Large intestine (tissue), 3 donors: Measurements from ENCODE around the gene TC2N. TPM values are rescaled to one million over a fixed set of nuclear protein-coding genes. Genes with fewer than 3 reads are reported as not detected.
"Not testable (repeated sequence)": the region's sequence is repeated elsewhere in the genome, so short reads cannot be mapped to it uniquely, and the experiment has no call there.

ENCODE experiments used
- DNase-seq, 2 donors: peaks; one replicate each; pipeline versions ENCODE4 v3.0.0 to v3.0.0-alpha.2; 2013
- H3K27ac ChIP-seq: one replicate; pipeline ENCODE4 v1.5.1; 2013; ENCODE audit warnings: low read length
- H3K27me3 ChIP-seq: 2 replicates; pipeline ENCODE4 v1.6.1; 2013; ENCODE audit warnings: low read length; ENCODE audit not compliant: control insufficient read depth, insufficient read depth
- H3K36me3 ChIP-seq: 2 replicates; pipeline ENCODE4 v1.6.1; 2013; ENCODE audit warnings: low read length; ENCODE audit not compliant: control insufficient read depth, insufficient read depth
- H3K4me1 ChIP-seq: one replicate; pipeline ENCODE4 v1.6.1; 2013; ENCODE audit warnings: low read length; ENCODE audit not compliant: control insufficient read depth, insufficient read depth
- H3K4me3 ChIP-seq: one replicate; pipeline ENCODE4 v1.5.1; 2013; ENCODE audit warnings: low read length
- H3K9me3 ChIP-seq: one replicate; pipeline ENCODE4 v1.6.1; 2013; ENCODE audit warnings: mild to moderate bottlenecking, low read depth, low read length, moderate library complexity; ENCODE audit not compliant: control insufficient read depth
- WGBS: methylation state at CpG from one replicate; pipeline ENCODE4 v1.1.5; 2013; ENCODE audit warnings: low lambda C conversion rate; ENCODE audit not compliant: insufficient coverage; 5-methylcytosine and 5-hydroxymethylcytosine counted together
- polyA plus RNA-seq: library from polyadenylated mRNA; unstranded; fragments of 120-200 nt; gene quantifications from one replicate; pipeline ENCODE4 v1.2.1, GENCODE V29; 2013

TC2N gene
- polyA plus RNA-seq, 1 donor = 24.6 TPM

DNA sequence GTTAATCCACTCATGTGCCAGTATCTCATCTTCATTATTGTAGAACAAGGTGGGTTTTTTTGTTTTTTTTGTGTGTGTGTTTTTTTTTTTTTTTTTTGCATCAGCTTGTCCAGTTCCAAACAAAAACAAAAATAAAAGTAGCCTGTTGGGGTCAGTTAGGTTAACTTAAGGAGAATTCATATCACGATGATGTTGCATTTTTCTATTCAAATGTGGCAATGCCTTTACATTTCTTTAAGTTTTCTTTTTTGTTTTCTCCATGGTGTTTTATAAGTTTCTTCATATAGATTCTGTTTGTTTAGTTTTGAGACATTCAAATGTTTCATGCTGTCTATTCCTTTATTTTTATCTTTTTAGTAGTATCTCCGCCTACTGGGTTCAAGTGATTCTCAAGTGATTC is 119.3 kb downstream of the TC2N start:
- Histone ChIP-seq H3K27me3 (no peaks in the 10 kb centered on the region), H3K36me3 (no peaks in the 10 kb centered on the region), H3K4me3 (no peak overlapping the region), H3K4me1 (peaks cover 8% of the 10 kb centered on the region), H3K9me3 (no peaks in the 10 kb centered on the region), H3K27ac (no peak overlapping the region)
- DNase-seq = no peak
- WGBS = 100% methylated on average over 2 of the region's 2 CpGs

- peaks cover 11% of the 10 kb centered on the region for H3K4me1 ChIP-seq
- H3K36me3 ChIP-seq = no peaks in the 10 kb centered on the region
- DNase-seq = no peak
- H3K9me3 ChIP-seq = no peaks in the 10 kb centered on the region
- no CpG with 5 or more reads among the region's 1 CpG for WGBS
- H3K27me3 ChIP-seq = no peaks in the 10 kb centered on the region
- no peak overlapping the region for H3K27ac ChIP-seq
- H3K4me3 ChIP-seq = no peak overlapping the region
These were observed 122.0 kb downstream of the TC2N start for GRCh38 chr14:91745344-91745743.

- no CpG with 5 or more reads among the region's 2 CpGs for WGBS
- no peaks in the 10 kb centered on the region for H3K36me3 ChIP-seq
- H3K4me1 ChIP-seq = peaks cover 11% of the 10 kb centered on the region
- DNase-seq = peak; percentile 36 to 74
- H3K4me3 ChIP-seq = no peak overlapping the region
- H3K27ac ChIP-seq = no peak overlapping the region
- H3K27me3 ChIP-seq = no peaks in the 10 kb centered on the region
- H3K9me3 ChIP-seq = no peaks in the 10 kb centered on the region
These were observed 123.3 kb downstream of the TC2N start for GRCh38 chr14:91744068-91744480.

DNA sequence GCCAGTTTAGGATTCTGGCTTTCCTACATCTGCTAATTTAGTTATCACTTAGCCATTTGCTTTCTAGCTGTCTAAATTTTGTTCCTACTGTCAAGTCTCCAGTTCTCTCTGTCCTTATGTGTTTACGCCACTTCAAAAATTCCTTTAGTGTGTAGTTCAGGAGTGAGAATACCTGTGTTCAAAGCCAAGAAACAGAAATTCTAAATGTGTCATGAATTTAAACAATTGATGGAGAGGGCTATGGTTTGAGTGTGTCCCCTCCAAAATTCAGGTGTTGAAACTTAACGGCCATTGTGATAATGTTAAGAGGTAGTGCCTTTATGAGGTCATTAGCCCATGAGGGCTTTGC is 124.1 kb downstream of the TC2N start:
- no peak for DNase-seq
- Histone ChIP-seq H3K9me3 (no peaks in the 10 kb centered on the region), H3K4me3 (no peak overlapping the region), H3K27me3 (no peaks in the 10 kb centered on the region), H3K4me1 (peaks cover 11% of the 10 kb centered on the region), H3K27ac (no peak overlapping the region), H3K36me3 (no peaks in the 10 kb centered on the region)
- 100% methylated on average over 1 of the region's 2 CpGs for WGBS

- no peaks in the 10 kb centered on the region for H3K9me3 ChIP-seq
- WGBS = no CpG with 5 or more reads among the region's 1 CpG
- H3K4me3 ChIP-seq = no peak overlapping the region
- H3K27me3 ChIP-seq = no peaks in the 10 kb centered on the region
- no peak overlapping the region for H3K27ac ChIP-seq
- no peaks in the 10 kb centered on the region for H3K36me3 ChIP-seq
- H3K4me1 ChIP-seq = peaks cover 11% of the 10 kb centered on the region
- peak in 1 of 2 donors; percentile 57 for DNase-seq
These were observed 124.6 kb downstream of the TC2N start for GRCh38 chr14:91742621-91743304.

GRCh38 chr14:91739867-91740266 is 127.5 kb downstream of the TC2N start:
- not testable (repeated sequence) for H3K4me3 ChIP-seq, DNase-seq, H3K9me3 ChIP-seq, H3K36me3 ChIP-seq, H3K27ac ChIP-seq, H3K27me3 ChIP-seq
- peaks cover 11% of the 10 kb centered on the region for H3K4me1 ChIP-seq
- no CpG with 5 or more reads among the region's 2 CpGs for WGBS

- 100% methylated on average over 1 of the region's 5 CpGs for WGBS
- Histone ChIP-seq H3K4me1 (peaks cover 1% of the 10 kb centered on the region), H3K9me3 (no peaks in the 10 kb centered on the region), H3K27me3 (no peaks in the 10 kb centered on the region), H3K36me3 (no peaks in the 10 kb centered on the region), H3K4me3 (no peak overlapping the region), H3K27ac (no peak overlapping the region)
- DNase-seq = no peak
These were observed 129.7 kb downstream of the TC2N start for GRCh38 chr14:91737619-91738018.

DNA sequence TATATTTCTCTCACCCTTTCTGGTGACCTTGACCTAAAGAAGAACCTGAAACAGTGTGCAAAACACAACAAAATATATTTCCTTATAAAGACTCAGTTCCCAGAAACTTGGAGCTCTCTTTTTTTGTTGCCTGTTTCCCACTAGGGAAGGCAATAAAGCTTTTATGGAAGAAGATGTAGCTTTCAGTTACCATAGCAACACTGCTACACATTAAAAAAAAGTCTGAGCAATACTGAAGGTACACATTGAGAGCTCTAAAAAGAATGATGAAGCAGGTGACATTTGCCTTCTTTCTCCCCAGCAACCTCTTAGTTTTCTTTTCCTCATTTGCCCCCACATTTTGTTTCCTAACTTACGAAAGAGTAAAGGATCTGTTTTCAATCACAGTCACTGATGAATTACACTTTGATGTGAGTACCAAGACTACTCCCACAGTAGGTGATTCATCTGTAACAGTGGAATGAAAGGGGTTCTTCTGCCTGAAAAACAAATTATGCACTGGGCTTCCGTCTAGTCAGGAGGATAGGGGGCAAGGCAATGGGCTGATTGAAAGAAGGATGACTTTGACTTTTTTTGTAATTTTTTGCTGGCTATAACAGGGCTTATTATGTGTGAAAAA is 134.4 kb downstream of the TC2N start:
- no peaks in the 10 kb centered on the region for H3K36me3 ChIP-seq
- WGBS = 42% methylated on average over 2 of the region's 2 CpGs
- no peak overlapping the region for H3K27ac ChIP-seq
- H3K9me3 ChIP-seq = no peaks in the 10 kb centered on the region
- H3K4me3 ChIP-seq = no peak overlapping the region
- peak in 1 of 2 donors; percentile 28 for DNase-seq
- H3K27me3 ChIP-seq = no peaks in the 10 kb centered on the region
- H3K4me1 ChIP-seq = no peaks in the 10 kb centered on the region

GRCh38 chr14:91732439-91732838 is 134.9 kb downstream of the TC2N start:
- DNase-seq = no peak
- H3K27me3 ChIP-seq = no peaks in the 10 kb centered on the region
- no peak overlapping the region for H3K27ac ChIP-seq
- no peaks in the 10 kb centered on the region for H3K9me3 ChIP-seq
- no peaks in the 10 kb centered on the region for H3K4me1 ChIP-seq
- WGBS = 100% methylated on average over 1 of the region's 5 CpGs
- no peaks in the 10 kb centered on the region for H3K36me3 ChIP-seq
- H3K4me3 ChIP-seq = no peak overlapping the region

DNA sequence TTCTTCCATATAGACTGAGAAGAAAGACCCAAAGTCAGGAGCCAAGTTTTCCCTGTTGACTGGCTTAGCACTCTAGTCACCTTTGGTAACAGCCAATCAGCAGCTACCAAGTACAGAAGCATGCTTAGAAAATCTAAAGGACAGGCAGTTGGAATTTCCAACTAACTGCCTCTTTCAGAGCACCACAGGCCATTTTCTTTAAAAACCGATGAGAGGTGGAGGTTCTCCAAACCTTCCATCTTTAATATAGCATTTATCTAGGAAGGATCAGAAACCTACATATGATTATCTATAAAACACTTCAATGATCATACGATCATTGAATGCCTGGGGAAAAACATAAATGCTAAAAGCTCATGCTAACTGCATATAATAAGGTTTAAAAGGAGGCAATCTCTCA is 135.3 kb downstream of the TC2N start, which contains the start of gene CATSPERB:
Gene CATSPERB (minus strand): TSS at position 101 of the 400 bp plus-strand sequence. CDS start 2,607 bp downstream, outside the sequence.
- H3K27me3 ChIP-seq = no peaks in the 10 kb centered on the region
- H3K36me3 ChIP-seq = no peaks in the 10 kb centered on the region
- DNase-seq = no peak
- H3K9me3 ChIP-seq = no peaks in the 10 kb centered on the region
- H3K4me1 ChIP-seq = no peaks in the 10 kb centered on the region
- H3K4me3 ChIP-seq = no peak within 1 kb of the TSS
- 88% methylated on average over 1 of the region's 2 CpGs for WGBS
- no peak within 1 kb of the TSS for H3K27ac ChIP-seq

DNA sequence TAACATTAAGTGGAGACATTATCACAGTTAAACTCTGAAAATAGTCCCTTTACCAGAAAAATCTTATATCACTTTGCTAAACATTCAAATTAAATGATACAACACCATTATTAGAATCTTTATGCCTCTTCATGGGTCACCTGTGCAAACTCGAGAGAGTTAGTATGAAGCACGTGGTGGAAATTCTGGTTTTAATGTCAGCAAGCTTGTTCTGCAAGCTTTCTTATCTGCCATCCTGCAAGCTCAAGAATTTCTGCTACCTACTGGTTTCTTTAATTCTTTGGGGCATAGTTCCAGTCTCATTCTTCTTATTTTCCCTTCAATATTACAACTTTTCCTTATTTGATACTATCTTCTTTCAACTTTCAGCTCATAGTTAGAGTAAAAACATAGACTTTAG is 136.3 kb downstream of the TC2N start:
- H3K36me3 ChIP-seq = no peaks in the 10 kb centered on the region
- no peaks in the 10 kb centered on the region for H3K4me1 ChIP-seq
- DNase-seq = peak in 1 of 2 donors; percentile 33
- no peaks in the 10 kb centered on the region for H3K9me3 ChIP-seq
- H3K27ac ChIP-seq = no peak overlapping the region
- no peak overlapping the region for H3K4me3 ChIP-seq
- no CpG with 5 or more reads among the region's 2 CpGs for WGBS
- no peaks in the 10 kb centered on the region for H3K27me3 ChIP-seq
